Stimulated activated CD8-positive, alpha-beta memory T cell treated with anti-CD3 and anti-CD28 coated beads, Interleukin-7, amount 100 ng/mL, for 48 hours (primary cell): Measurements from ENCODE around the gene UBL4A.

Source experiments
- DNase-seq, 2 donors: peaks; one replicate each; pipeline ENCODE4 v3.0.0-alpha.2; 2020; ENCODE audit warnings: low read depth in 1 of 2; ENCODE audit errors: extremely low read depth in 1 of 2

Gene UBL4A

GRCh38 chrX:154484255-154485149, 1.9 kb downstream of the UBL4A start:
- DNase-seq = no peak

DNA sequence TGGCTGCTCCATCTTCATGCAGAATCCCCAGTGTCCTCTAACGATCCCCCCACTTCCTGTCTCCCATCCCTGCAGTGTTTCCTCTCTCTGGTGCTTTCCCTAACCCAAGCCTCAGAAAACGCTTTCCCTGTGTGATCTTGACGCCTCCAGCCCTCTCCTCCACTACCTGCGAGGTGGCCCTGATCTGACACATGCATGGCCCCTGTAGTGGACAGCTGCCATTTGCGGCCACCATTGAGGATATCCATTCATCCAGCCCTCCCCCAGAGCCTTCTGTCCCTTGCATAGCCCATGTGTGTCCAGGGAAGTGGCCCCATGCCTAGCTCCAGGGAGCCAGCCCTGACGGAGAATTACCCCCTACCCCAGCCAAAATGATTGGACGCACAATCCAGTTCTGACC, 3.1 kb downstream of the UBL4A start:
- DNase-seq = no peak

DNA sequence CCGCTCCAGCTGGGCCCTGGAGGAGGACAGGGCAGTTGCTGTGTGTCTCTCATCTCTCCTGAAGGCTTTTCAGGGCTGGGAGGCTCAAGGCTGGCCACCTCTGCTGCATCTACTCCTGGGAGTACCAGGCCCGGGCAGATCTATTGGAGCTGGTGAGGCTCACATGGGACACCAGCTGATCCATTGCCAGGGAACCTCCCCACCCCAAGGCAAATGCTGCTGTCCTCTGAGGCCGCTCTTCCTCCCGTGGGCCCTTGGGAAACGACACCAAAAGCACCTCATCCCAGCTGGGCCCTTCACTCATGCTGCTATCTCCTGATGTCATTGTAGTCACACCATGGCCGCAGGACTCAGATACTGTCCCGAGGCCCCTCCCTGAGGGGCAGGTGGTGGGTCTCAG, 3.6 kb downstream of the UBL4A start:
- no peak for DNase-seq

DNA sequence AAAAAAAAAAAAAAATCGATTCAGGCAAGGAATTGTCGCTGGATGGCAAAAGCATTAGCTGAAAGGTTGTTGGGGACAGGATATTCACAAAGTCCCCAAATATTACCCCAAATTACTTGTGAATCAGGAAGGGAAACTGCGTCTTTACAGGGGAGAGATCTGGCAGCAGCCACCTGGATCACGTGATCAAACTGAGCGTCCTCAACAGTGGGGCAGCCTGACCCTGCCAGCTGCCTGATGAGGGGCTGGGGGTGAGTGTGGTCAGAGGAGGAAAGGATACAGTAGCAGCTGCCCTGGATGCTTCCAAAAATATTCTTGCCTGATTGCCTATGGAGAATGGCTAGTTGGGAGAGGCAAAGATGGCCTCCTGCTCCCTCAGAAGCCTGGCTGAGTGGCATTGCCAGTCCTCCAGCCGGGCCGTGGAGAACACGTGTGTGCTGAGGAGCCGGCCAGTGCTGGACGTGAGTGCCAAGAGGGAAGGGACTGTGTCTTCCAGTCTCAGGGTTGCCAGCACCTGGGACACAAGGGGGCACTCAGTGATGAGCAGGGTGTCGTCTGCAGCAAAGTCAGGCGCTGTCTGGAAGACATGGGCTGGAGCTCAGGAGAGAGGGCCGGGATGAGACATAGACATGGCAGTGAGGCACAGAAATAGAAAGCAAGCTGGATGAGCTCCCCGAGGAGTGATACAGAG, 4.4 kb downstream of the UBL4A start:
- no peak for DNase-seq

GRCh38 chrX:154481195-154481594, 5.2 kb downstream of the UBL4A start:
- no peak for DNase-seq

GRCh38 chrX:154478728-154479622, 7.4 kb downstream of the UBL4A start, which contains the start of gene LAGE3:
Gene LAGE3 (minus strand): TSS chrX:154479281. CDS start chrX:154478915, 366 bp downstream.
- DNase-seq = peak; percentile 83 to 86

- no peak for DNase-seq
Observed at GRCh38 chrX:154477891-154478477, 8.4 kb downstream of the UBL4A start.

- no peak for DNase-seq
Observed at GRCh38 chrX:154476821-154477220, 9.6 kb downstream of the UBL4A start.

DNA sequence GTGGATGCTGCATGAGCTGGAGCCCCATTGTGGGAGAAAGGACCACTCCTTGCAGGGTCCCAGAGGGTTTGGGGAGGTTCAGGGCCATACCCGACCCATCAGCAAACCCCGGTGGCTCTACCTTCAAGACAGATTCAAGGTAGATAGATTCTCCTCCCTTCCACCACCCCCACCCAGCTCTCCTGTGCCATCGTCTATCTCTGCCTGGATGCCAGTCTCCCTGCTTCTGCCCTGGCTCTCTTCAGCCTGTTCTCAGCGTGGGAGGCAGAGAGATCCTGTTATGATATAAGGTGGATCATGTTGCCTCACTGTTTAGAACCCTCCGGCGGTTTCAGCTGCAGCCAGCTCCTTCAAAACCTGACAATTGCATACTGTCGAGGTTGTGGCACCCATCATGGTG, 12.7 kb downstream of the UBL4A start:
- no peak for DNase-seq

- DNase-seq = no peak
Observed at GRCh38 chrX:154472685-154473632, 13.5 kb downstream of the UBL4A start.

DNA sequence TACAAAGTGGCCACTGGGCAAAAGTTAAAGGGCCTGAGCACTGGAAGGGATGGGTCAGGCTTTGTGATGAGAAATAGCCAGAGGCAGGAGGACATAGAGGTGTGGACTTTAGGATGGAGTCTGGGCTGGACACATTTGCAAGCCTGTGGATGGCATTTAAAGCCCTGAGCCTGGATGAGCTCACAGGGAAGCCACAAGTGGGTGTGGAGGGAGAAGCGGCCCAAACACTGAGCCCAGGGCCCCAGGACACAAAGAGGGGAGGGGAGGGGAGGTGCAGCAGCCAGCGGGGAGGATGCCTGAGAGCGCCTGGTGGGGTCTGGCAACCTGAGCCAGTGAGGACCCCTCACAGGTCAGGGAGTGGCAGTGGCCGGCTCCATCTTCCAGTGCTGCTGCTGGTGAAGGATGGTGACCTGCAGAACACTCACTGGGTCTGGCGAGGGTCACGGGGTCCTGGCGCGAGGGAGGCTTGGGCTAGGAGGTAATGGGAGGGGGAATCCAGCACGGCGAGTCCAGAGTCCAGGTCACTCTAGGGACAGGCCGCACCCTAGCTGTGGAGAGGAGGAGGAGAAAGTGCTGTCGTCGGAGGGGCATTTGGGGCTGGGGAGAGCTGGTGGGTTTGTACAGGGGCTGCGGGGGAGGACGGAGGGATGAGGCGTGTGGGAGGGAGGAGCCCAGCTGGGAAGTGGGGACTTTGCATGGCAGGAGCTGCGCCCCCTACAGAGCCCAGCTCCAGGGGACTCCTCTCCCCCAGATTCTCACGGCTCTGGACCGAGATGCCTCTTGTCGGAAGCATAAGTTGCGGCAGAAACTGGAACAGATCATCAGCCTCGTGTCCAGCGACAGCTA, 14.4 kb downstream of the UBL4A start:
- no peak for DNase-seq

DNA sequence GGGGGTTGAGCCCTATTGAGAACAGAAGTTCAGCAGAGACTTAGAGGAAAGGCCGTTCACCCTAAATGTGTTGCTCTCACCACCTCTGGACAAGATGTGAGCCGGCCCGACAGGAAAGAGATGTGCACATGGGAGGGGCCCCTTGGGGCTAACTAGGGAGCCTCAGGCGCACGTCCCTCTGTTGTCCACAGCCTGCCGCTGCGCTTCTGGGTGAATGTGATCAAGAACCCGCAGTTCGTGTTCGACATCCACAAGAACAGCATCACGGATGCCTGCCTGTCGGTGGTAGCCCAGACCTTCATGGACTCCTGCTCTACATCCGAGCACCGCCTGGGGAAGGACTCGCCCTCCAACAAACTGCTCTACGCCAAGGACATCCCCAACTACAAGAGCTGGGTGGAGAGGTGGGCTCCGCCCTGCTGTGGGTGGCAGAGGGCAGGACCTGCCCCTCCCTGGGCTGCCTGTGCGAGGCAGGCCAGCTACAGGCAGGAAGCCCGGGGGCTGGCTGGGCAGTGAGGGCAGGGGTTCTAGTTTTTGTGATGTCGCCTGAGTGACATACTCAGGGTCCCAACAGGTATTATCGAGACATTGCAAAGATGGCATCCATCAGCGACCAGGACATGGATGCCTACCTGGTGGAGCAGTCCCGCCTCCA, 15.4 kb downstream of the UBL4A start:
- DNase-seq = no peak

GRCh38 chrX:154470434-154470833, 16.0 kb downstream of the UBL4A start:
- DNase-seq = no peak

GRCh38 chrX:154469880-154470279, 16.5 kb downstream of the UBL4A start:
- no peak for DNase-seq

DNA sequence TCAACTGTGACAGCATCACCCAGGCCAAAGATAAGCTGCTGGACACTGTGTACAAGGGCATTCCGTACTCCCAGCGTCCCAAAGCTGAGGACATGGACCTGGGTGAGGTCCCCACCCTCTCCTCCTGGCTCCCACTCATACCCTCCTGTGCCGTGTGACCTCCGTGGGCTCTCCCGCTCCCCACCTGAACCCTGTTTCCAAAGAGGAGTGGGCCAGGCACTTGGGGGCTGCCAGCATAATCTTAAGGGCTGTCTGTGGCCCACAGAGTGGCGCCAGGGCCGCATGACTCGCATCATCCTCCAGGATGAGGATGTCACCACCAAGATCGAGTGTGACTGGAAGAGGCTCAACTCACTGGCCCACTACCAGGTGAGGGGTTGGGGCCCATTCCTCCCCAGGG, 17.3 kb downstream of the UBL4A start:
- DNase-seq = no peak

DNA sequence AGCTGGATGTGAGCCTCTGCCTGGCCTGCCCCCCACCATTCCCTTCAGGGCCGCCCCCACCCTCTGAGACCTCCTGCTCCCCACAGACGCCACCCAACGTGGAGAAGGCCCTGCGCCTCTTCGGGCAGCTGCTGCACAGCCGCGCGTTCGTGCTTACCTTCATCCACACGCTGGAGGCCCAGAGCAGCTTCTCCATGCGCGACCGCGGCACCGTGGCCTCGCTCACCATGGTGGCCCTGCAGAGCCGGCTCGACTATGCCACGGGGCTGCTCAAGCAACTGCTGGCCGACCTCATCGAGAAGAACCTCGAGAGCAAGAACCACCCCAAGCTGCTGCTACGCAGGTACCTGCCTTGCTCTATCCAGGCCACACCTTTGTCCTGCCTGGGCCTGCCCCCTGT, 18.2 kb downstream of the UBL4A start:
- no peak for DNase-seq

DNA sequence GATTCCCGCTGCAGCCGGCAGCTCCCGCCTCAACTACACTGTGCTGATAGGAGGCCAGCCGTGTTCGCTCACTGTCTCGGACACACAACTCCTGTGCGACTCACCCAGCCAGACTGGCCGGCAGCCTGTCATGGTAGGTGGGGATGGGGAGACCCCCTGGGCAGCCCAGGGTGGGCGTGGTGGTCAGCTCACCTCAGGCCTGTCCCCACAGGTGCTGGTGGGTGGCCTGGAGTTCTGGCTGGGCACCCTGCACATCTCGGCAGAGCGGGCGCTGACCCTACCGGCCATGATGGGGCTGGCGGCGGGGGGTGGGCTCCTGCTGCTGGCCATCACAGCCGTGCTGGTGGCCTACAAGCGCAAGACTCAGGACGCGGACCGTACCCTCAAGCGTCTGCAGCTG, 18.9 kb downstream of the UBL4A start:
- no peak for DNase-seq

DNA sequence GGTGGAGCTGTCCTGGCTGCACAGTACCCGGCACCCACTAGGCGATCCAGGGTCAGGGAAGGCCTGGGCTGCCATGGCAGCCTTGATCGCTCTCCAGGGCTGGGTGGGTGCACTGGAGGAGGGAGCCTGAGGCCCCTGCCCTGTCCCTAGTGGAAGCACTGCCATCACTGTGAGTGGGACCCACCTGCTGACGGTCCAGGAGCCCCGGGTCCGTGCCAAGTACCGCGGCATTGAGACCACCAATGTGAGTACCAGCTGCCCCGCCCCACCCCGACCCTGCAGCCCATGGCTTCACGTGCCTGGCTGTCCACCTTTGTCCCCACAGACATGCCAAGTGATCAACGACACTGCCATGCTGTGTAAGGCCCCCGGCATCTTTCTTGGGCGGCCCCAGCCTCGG, 19.5 kb downstream of the UBL4A start:
- DNase-seq = no peak
